ENCODE results near the gene STUM. TPM values are rescaled to one million over a fixed set of nuclear protein-coding genes. Genes with fewer than 3 reads are reported as not detected.

Gene STUM
- total and polyA plus RNA-seq, 4 experiments from 2014 or later: 0.03 TPM; not detected in 3

DNA sequence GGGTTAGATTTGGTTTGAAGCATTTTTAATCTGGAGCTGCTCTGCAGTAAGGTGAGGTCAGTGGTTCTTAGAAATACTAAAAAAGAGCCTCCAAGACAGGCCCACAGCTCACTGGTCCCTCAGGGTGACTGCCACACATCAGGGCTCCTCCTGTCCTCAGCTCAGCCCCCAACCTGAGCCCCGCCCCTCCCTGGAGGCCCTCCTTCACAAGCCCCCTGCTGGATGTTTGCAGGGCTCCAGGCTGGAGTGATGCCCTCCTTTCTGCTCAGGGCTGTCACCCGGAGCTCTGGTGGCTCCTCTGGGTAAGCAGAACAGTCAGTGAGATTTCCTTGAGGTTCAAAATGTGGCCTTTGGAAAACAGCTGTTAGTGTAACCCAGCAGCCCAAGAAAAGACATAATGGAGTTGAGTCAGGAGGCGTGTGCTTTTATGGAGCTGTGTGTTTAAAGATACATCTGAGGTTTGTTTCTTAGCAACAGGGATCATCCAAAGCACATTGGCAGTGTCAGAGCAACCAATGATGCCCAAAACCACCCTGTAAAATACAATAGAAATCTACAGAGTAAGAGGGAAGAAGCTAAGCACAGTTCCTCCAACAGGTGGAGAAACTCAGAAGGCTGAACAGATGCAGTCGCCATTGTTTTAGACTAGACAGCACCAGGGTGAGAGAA, 21.4 kb downstream of the STUM start:
- no peak overlapping the region for H3K4me3 ChIP-seq (ENCODE audit: low read length in 2 of 2)
- no peaks in the 10 kb centered on the region for H3K4me1 ChIP-seq (ENCODE audit: insufficient read depth, low read length)
- Mint-ChIP-seq H3K9me3 (no peaks in the 10 kb centered on the region), H3K27me3 (peaks cover 4 to 15% of the 10 kb centered on the region in 2 donors), H3K4me1 (peaks cover 0 to 5% (median 0%) of the 10 kb centered on the region in 4 donors), H3K27ac (no peak overlapping the region), H3K4me3 (no peak overlapping the region), H3K36me3 (no peaks in the 10 kb centered on the region)
- ChIA-PET CTCF (ENCODE audit: partially characterized antibody) (interaction anchor here (0.7 kb wide), 1 partner anchor 145 kb away, joined by 3 read pairs; no protein-coding TSS in a partner anchor), POLR2A (ENCODE audit: partially characterized antibody) (no interaction called here)
- intact Hi-C loops (cut with micrococcal nuclease): no loop called here
- no peaks in the 10 kb centered on the region for H3K9me3 ChIP-seq (ENCODE audit: control insufficient read depth in 1 of 2, low read length in 2 of 2)
- H3K27me3 ChIP-seq (ENCODE audit: insufficient read depth, low read length): no peaks in the 10 kb centered on the region
- DNase-seq: peak in 1 of 5 donors; percentile 6
- H3K27ac ChIP-seq (ENCODE audit: low read depth, low read length): no peak overlapping the region
- no peaks in the 10 kb centered on the region for H3K36me3 ChIP-seq (ENCODE audit: insufficient read depth, low read length)

DNA sequence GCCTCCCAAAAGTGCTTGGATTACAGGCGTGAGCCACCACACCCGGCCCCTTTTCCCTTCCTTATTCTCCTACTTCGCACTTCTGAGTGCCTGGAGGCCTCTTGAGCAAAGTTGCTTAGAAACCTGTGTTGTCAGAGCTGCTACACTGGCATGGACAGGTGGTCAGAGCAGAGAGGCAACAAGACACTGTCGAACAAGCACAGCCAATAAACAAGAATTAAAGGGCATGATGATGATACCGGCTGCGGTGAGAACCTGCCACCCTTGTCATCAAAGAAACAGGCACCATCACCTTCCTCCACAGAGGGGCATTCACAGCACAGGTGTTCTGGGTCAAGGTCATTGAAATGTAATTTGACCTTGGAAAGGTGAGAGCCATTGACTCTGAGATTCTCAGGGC, 23.3 kb downstream of the STUM start:
- Mint-ChIP-seq H3K27me3 (peaks cover 3 to 12% of the 10 kb centered on the region in 2 donors), H3K27ac (no peak overlapping the region), H3K4me1 (peaks cover 0 to 5% (median 0%) of the 10 kb centered on the region in 4 donors), H3K9me3 (no peaks in the 10 kb centered on the region), H3K36me3 (no peaks in the 10 kb centered on the region), H3K4me3 (no peak overlapping the region)
- Histone ChIP-seq H3K36me3 (ENCODE audit: insufficient read depth, low read length) (no peaks in the 10 kb centered on the region), H3K27me3 (ENCODE audit: insufficient read depth, low read length) (no peaks in the 10 kb centered on the region), H3K9me3 (ENCODE audit: control insufficient read depth in 1 of 2, low read length in 2 of 2) (no peaks in the 10 kb centered on the region), H3K4me1 (ENCODE audit: insufficient read depth, low read length) (no peaks in the 10 kb centered on the region), H3K4me3 (ENCODE audit: low read length in 2 of 2) (no peak overlapping the region), H3K27ac (ENCODE audit: low read depth, low read length) (no peak overlapping the region)
- DNase-seq: no peak
- intact Hi-C loops (cut with micrococcal nuclease): no loop called here
- POLR2A ChIA-PET (ENCODE audit: partially characterized antibody): no interaction called here
- CTCF ChIA-PET (ENCODE audit: partially characterized antibody): no interaction called here

DNA sequence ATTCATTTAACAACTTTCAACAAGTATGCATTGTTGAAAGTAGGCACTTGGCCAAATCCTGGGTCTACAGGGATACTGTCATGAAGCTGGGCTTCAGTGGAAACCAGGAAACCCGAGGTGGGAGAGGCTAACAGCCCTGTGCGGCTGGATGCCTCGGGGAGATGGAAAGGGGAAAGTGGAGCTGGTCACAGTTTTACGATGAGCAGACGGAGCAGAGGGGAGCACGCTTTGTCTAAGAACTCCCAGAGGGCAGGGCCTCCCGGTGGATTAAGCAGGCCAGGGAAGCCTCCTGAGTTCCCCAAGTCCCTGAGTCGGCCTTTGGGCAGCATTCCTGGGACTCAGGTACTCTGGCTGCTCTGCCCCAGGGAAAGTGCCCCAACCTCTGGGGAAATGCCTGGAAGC, 23.8 kb downstream of the STUM start:
- Histone ChIP-seq H3K4me3 (ENCODE audit: low read length in 2 of 2) (no peak overlapping the region), H3K36me3 (ENCODE audit: insufficient read depth, low read length) (no peaks in the 10 kb centered on the region), H3K27ac (ENCODE audit: low read depth, low read length) (no peak overlapping the region), H3K9me3 (ENCODE audit: control insufficient read depth in 1 of 2, low read length in 2 of 2) (no peaks in the 10 kb centered on the region), H3K27me3 (ENCODE audit: insufficient read depth, low read length) (no peaks in the 10 kb centered on the region), H3K4me1 (ENCODE audit: insufficient read depth, low read length) (no peaks in the 10 kb centered on the region)
- intact Hi-C loops (cut with micrococcal nuclease): no loop called here
- H3K27ac Mint-ChIP-seq: no peak overlapping the region
- H3K9me3 Mint-ChIP-seq: no peaks in the 10 kb centered on the region
- peaks cover 3 to 10% of the 10 kb centered on the region in 2 donors for H3K27me3 Mint-ChIP-seq
- H3K4me1 Mint-ChIP-seq: peaks cover 0 to 5% (median 0%) of the 10 kb centered on the region in 4 donors
- H3K36me3 Mint-ChIP-seq: no peaks in the 10 kb centered on the region
- no peak for DNase-seq
- no peak overlapping the region for H3K4me3 Mint-ChIP-seq
- POLR2A ChIA-PET (ENCODE audit: partially characterized antibody): no interaction called here
- CTCF ChIA-PET (ENCODE audit: partially characterized antibody): no interaction called here

DNA sequence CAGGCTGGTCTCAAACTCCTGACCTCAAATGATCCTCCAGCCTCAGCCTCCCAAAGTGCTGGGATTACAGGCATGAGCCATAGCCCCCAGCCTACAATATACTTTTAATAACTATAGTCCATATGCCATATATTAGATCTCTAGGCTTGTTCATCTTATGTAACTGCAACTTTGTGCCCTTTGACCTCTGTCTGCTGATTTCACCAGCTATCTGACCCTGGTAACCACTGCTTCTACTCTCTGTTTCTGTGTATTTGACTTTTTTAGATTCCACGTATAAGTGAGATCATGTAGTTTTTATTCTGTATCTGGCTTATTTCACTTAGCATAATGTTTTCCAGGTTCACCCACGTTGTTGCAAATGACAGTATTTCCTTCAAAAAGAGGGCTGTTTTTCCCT, 25.5 kb downstream of the STUM start:
- H3K27ac Mint-ChIP-seq: no peak overlapping the region
- CTCF ChIA-PET (ENCODE audit: partially characterized antibody): no interaction called here

DNA sequence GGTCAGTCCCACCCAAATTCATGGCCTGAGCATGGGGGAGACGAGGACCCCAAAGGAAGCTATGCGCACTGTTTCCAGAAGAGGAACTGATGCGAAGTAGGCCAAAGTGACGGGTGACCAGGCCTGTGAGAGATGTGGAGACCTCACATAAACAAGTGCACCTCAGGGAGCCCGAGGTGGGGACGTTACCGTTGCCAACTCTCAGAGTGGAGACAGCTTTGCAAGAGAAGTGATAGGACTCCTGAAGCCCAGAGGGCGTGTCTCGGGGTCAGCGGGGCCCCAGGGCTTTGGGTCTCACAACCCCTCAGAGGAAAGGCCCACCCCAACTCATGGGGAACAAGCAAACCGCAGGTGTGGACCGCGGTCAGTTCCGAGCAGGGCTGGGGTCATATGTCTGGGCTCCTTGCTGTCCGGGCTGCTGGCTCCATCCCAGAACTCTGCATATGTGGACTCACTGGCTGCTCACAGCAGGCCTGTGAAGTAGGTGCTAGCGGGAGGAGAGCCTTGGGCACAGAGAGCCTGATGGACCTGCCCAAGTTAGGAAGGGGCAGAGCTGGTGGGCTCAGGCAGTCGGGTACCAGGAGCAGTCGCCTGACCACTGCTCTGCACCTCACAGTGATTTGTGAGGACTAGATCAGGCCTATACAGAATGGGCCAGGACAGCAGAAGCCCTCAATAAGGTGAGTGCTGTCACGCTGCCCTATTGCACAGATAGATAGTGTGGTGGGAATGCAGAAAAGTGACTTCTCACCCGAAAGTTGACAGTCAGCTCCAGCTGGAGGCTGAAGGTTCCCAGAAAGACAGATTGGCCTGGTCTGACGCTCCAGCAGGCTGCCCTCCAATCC, 26.2 kb downstream of the STUM start:
- CTCF ChIA-PET (ENCODE audit: partially characterized antibody): no interaction called here
- Mint-ChIP-seq H3K4me1 (peaks cover 0 to 5% (median 0%) of the 10 kb centered on the region in 4 donors), H3K27ac (no peak overlapping the region)

More for the DNA sequence above, 25.5 kb downstream of the STUM start:
- Mint-ChIP-seq H3K9me3 (no peaks in the 10 kb centered on the region), H3K27me3 (peaks cover 0 to 7% of the 10 kb centered on the region in 2 donors), H3K36me3 (no peaks in the 10 kb centered on the region), H3K4me1 (peaks cover 0 to 5% (median 0%) of the 10 kb centered on the region in 4 donors), H3K4me3 (no peak overlapping the region)
- intact Hi-C loops (cut with micrococcal nuclease): no loop called here
- H3K27me3 ChIP-seq (ENCODE audit: insufficient read depth, low read length): no peaks in the 10 kb centered on the region
- POLR2A ChIA-PET (ENCODE audit: partially characterized antibody): no interaction called here
- no peaks in the 10 kb centered on the region for H3K9me3 ChIP-seq (ENCODE audit: control insufficient read depth in 1 of 2, low read length in 2 of 2)
- H3K4me1 ChIP-seq (ENCODE audit: insufficient read depth, low read length): no peaks in the 10 kb centered on the region
- H3K27ac ChIP-seq (ENCODE audit: low read depth, low read length): no peak overlapping the region
- H3K4me3 ChIP-seq (ENCODE audit: low read length in 2 of 2): no peak overlapping the region
- no peak for DNase-seq
- no peaks in the 10 kb centered on the region for H3K36me3 ChIP-seq (ENCODE audit: insufficient read depth, low read length)

DNA sequence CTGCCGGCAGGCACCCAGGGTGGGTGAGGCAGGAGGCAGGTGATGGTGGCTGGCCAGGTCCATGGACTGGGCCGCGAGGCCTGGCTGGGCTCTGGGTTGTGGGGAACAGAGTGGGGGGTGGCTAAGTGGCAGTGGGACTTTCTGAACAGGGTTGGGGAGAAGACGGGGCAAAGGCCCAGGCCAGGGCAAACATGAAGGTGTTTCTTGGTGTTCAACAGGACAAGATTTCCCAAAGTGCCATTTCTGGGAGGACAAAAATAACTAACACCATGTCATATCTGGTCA, 26.8 kb downstream of the STUM start:
- peaks cover 0 to 2% (median 0%) of the 10 kb centered on the region in 8 donors for H3K9me3 Mint-ChIP-seq
- peaks cover 3 to 7% of the 10 kb centered on the region in 2 donors for H3K27me3 Mint-ChIP-seq
- Histone ChIP-seq H3K36me3 (ENCODE audit: insufficient read depth, low read length) (no peaks in the 10 kb centered on the region), H3K9me3 (ENCODE audit: control insufficient read depth in 1 of 2, low read length in 2 of 2) (no peaks in the 10 kb centered on the region), H3K27me3 (ENCODE audit: insufficient read depth, low read length) (no peaks in the 10 kb centered on the region), H3K4me1 (ENCODE audit: insufficient read depth, low read length) (no peaks in the 10 kb centered on the region), H3K4me3 (ENCODE audit: low read length in 2 of 2) (no peak overlapping the region), H3K27ac (ENCODE audit: low read depth, low read length) (no peak overlapping the region)
- intact Hi-C loops (cut with micrococcal nuclease): no loop called here
- POLR2A ChIA-PET (ENCODE audit: partially characterized antibody): no interaction called here
- no peaks in the 10 kb centered on the region for H3K36me3 Mint-ChIP-seq
- DNase-seq: no peak
- H3K27ac Mint-ChIP-seq: peak overlapping the region in 1 of 7 donors; percentile 17
- CTCF ChIA-PET (ENCODE audit: partially characterized antibody): no interaction called here
- no peak overlapping the region for H3K4me3 Mint-ChIP-seq
- H3K4me1 Mint-ChIP-seq: no peaks in the 10 kb centered on the region

More for the DNA sequence above, 26.2 kb downstream of the STUM start:
- Mint-ChIP-seq H3K36me3 (no peaks in the 10 kb centered on the region), H3K9me3 (peaks cover 0 to 2% (median 0%) of the 10 kb centered on the region in 8 donors), H3K4me3 (no peak overlapping the region), H3K27me3 (peaks cover under 1 to 7% of the 10 kb centered on the region in 2 donors)
- H3K36me3 ChIP-seq (ENCODE audit: insufficient read depth, low read length): no peaks in the 10 kb centered on the region
- H3K27ac ChIP-seq (ENCODE audit: low read depth, low read length): no peak overlapping the region
- no peak for DNase-seq
- H3K27me3 ChIP-seq (ENCODE audit: insufficient read depth, low read length): no peaks in the 10 kb centered on the region
- no peak overlapping the region for H3K4me3 ChIP-seq (ENCODE audit: low read length in 2 of 2)
- H3K9me3 ChIP-seq (ENCODE audit: control insufficient read depth in 1 of 2, low read length in 2 of 2): no peaks in the 10 kb centered on the region
- POLR2A ChIA-PET (ENCODE audit: partially characterized antibody): no interaction called here
- intact Hi-C loops (cut with micrococcal nuclease): no loop called here
- H3K4me1 ChIP-seq (ENCODE audit: insufficient read depth, low read length): no peaks in the 10 kb centered on the region

DNA sequence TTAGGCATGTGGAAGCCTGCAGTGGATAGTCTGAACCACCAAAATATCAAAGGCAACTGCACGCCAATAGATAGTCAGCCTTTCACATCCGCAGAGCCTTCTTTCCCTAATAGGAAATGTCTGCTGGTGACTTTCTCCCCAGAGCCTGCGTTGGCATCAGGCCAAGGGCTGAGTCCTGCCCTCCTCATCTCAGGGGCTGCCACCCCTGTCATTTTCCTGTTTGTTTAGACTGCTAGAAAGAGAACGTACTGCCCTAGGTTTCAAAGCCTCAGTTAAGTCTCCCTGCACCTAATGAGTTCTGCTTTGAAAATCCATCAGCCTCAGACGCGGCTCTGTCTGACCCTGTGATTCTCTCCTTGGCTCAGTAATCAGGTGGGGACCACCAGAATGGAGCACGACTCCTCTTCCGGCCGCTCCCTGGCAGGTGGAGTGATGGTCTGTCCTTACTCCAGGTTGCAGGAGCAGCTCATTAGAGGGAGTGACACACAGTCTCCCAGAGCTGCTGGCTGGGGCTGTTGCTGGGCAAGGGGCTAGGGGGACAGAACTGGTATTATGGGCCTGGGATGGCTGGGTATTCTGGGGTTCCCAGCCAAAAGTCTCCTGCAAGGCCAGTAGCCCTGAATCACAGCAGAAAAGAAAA, 27.3 kb downstream of the STUM start:
- no peak for DNase-seq
- peaks cover 3 to 7% of the 10 kb centered on the region in 2 donors for H3K27me3 Mint-ChIP-seq

More for the DNA sequence above, 27.3 kb downstream of the STUM start:
- Histone ChIP-seq H3K4me1 (ENCODE audit: insufficient read depth, low read length) (no peaks in the 10 kb centered on the region), H3K4me3 (ENCODE audit: low read length in 2 of 2) (no peak overlapping the region), H3K27ac (ENCODE audit: low read depth, low read length) (no peak overlapping the region), H3K27me3 (ENCODE audit: insufficient read depth, low read length) (no peaks in the 10 kb centered on the region), H3K36me3 (ENCODE audit: insufficient read depth, low read length) (no peaks in the 10 kb centered on the region), H3K9me3 (ENCODE audit: control insufficient read depth in 1 of 2, low read length in 2 of 2) (no peaks in the 10 kb centered on the region)
- Mint-ChIP-seq H3K36me3 (no peaks in the 10 kb centered on the region), H3K4me3 (no peak overlapping the region), H3K27ac (no peak overlapping the region), H3K9me3 (peaks cover 0 to 2% (median 0%) of the 10 kb centered on the region in 8 donors), H3K4me1 (no peaks in the 10 kb centered on the region)
- ChIA-PET POLR2A (ENCODE audit: partially characterized antibody) (no interaction called here), CTCF (ENCODE audit: partially characterized antibody) (no interaction called here)
- intact Hi-C loops (cut with micrococcal nuclease): no loop called here

Measured in CD4-positive, alpha-beta memory T cell (primary cell).